Psoas muscle (tissue), 8 donors: ENCODE data around the gene ETV6. TPM values are rescaled to one million over a fixed set of nuclear protein-coding genes. Genes with fewer than 3 reads are reported as not detected.

ENCODE experiments used
- ATAC-seq, 4 donors: fragments of 200-7000 bp; cut with Tn5 transposase; one replicate each; pipeline ENCODE4 v1.9.1; 2020; ENCODE audit warnings: moderate library complexity in 3 of 4, mild to moderate bottlenecking in 2 of 4
- DNase-seq, 2 donors: peaks; one replicate each; pipeline ENCODE4 v3.0.0-alpha.2; 2020
- H3K27ac ChIP-seq: fragments of 200-600 bp; one replicate; pipeline ENCODE4 v1.8.0; 2022
- H3K27me3 ChIP-seq, 3 donors: fragments of 200-600 bp in 1 of 3; one replicate each; pipeline versions ENCODE4 v1.6.1 to v1.8.0; 2013 to 2022; ENCODE audit warnings: low read length in 2 of 3, mild to moderate bottlenecking in 2 of 3, moderate library complexity in 1 of 3; ENCODE audit not compliant: insufficient read depth in 3 of 3
- H3K36me3 ChIP-seq, 2 donors: fragments of 200-600 bp in 1 of 2; one replicate each; pipeline versions ENCODE4 v1.6.1 to v1.8.0; 2013 to 2022; ENCODE audit warnings: low read depth in 1 of 2, mild to moderate bottlenecking in 1 of 2, moderate library complexity in 1 of 2; ENCODE audit not compliant: insufficient read depth in 1 of 2
- H3K4me1 ChIP-seq: fragments of 200-600 bp; one replicate; pipeline ENCODE4 v1.8.0; 2022
- H3K4me3 ChIP-seq: fragments of 200-600 bp; one replicate; pipeline ENCODE4 v1.8.0; 2022; ENCODE audit warnings: mild to moderate bottlenecking
- H3K9me3 ChIP-seq: fragments of 200-600 bp; one replicate; pipeline ENCODE4 v1.8.0; 2022
- WGBS, 3 donors: extraction: QIAGEN DNeasy Blood & Tissue Kit; methylation state at CpG; one replicate each; pipeline versions ENCODE4 v1.1.6 to v1.1.7; 2013; 5-methylcytosine and 5-hydroxymethylcytosine counted together
- intact Hi-C, 2 donors: fragments of 100-400 bp; cut with DNase I; formaldehyde crosslinking; loops; one replicate each; pipeline versions ENCODE4 v1.11.0 to v1.14.2; 2022
- polyA plus RNA-seq, 3 donors: library from polyadenylated mRNA; stranded (reverse); fragments of 200-250 nt; gene quantifications; one replicate each; pipeline ENCODE4 v1.2.3, GENCODE V29; 2013
- total RNA-seq, 4 donors: library from RNA; stranded (reverse); fragmentation: NEBNext Ultra II Directional in 2 of 4; extraction: Animal tissue kit (Norgen Biotek cat#: 25700) in 2 of 4; gene quantifications; one replicate each; pipeline versions ENCODE4 v1.2.1 to v1.2.4, GENCODE V29; 2021 to 2023
- TF ChIP-seq, protein P1 (sequence below): fragments of 200-600 bp; IDR thresholded peaks from one replicate; pipeline ENCODE4 v1.8.0; 2022; ENCODE audit warnings: antibody characterized with exemption
- donor health status: healthy with polysubstance abuse.
- donor health status: DM: no; HTN: no; CAD: no; lungs with moderate emphysema.
- donor health status: Bipolar disorder and iron deficiency.
- donor health status: healthy.
- donor health status: DM: yes; HTN: yes; CAD: no.
- donor health status: DM: no; HTN: no; CAD: no.
- donor health status: DM: no; HTN: no; CAD: no.
- donor health status: DM: yes; HTN: yes; CAD: no.

Gene ETV6
- total and polyA plus RNA-seq, 7 donors = 2.8 to 22.9 (median 4.9) TPM

GRCh38 chr12:11767029-11767724 lies 117.7 kb downstream of the ETV6 start:
- no peak for DNase-seq
- Histone ChIP-seq H3K27ac (peak overlapping the region; percentile 59), H3K9me3 (no peaks in the 10 kb centered on the region), H3K4me3 (no peak overlapping the region), H3K36me3 (no peaks in the 10 kb centered on the region), H3K4me1 (peaks cover 28% of the 10 kb centered on the region), H3K27me3 (no peaks in the 10 kb centered on the region)
- WGBS, 3 donors = 84 to 94% (median 85%) methylated on average over 4 of the region's 4 CpGs
- TF ChIP-seq, protein P1, sequence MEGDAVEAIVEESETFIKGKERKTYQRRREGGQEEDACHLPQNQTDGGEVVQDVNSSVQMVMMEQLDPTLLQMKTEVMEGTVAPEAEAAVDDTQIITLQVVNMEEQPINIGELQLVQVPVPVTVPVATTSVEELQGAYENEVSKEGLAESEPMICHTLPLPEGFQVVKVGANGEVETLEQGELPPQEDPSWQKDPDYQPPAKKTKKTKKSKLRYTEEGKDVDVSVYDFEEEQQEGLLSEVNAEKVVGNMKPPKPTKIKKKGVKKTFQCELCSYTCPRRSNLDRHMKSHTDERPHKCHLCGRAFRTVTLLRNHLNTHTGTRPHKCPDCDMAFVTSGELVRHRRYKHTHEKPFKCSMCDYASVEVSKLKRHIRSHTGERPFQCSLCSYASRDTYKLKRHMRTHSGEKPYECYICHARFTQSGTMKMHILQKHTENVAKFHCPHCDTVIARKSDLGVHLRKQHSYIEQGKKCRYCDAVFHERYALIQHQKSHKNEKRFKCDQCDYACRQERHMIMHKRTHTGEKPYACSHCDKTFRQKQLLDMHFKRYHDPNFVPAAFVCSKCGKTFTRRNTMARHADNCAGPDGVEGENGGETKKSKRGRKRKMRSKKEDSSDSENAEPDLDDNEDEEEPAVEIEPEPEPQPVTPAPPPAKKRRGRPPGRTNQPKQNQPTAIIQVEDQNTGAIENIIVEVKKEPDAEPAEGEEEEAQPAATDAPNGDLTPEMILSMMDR = no peak
- intact Hi-C loops = no loop called here
- ATAC-seq = no peak

DNA sequence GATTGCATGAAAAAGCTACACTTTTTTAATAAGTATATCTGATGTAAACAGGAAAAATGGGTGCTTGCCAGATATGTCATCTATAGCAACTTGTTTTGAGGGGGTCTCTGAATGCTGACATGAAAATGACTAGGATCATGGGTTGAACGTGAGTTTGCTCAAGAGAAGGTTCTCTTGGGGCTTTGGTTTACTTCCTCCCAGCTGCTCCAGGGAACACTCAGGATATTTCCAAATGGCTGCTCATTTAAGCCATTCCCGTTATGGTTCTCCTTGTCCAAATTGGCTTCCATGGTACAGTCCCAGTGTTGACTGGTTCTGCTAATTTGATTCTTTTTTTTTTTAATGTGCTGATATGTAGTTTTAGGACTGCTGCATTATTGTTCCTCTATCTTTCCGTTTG lies 118.3 kb downstream of the ETV6 start:
- intact Hi-C loops = no loop called here
- Histone ChIP-seq H3K9me3 (no peaks in the 10 kb centered on the region), H3K27ac (no peak overlapping the region), H3K27me3 (no peaks in the 10 kb centered on the region), H3K36me3 (no peaks in the 10 kb centered on the region), H3K4me3 (no peak overlapping the region), H3K4me1 (peaks cover 28% of the 10 kb centered on the region)
- TF ChIP-seq, protein P1 = no peak
- no peak for DNase-seq
- 57 to 67% (median 60%) methylated on average over 3 of the region's 3 CpGs for WGBS, 3 donors
- no peak for ATAC-seq

DNA sequence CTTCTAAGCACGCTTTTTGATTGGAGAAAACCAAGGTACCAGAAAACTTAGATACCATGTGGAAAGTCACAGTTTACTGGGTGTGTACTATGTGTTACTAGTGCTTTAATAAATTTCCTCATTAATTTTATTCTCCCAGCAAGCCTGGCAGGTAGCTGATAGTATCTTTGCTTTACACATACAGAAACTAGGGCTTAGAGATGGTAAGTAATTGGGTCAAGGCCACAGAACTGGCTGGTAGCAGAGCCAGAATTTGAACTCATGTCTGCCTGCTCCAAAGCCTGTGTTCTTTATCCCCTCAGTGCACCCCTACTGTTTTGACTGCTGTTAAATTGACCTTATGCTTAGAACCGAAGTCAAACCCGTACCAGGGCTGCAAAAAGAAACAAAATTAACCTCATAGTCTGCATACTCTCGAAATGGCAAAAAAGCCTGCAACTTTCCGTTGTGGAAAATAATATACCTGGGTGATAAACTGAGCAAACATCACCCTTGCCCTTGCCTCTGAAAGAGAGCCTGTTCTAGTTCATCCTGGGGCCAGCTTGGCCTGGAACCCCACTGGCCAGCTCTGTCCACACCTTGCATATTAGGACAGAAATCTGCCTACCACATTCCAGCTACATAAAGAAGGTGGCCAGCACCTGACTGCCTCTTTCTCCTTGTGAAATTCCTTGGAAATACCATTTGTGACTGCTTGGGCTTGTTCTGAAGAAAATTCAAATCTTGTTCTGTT lies 118.9 kb downstream of the ETV6 start:
- no peaks in the 10 kb centered on the region for H3K36me3 ChIP-seq
- WGBS, 3 donors = 93 to 95% (median 93%) methylated on average over 5 of the region's 5 CpGs
- TF ChIP-seq, protein P1 = no peak

DNA sequence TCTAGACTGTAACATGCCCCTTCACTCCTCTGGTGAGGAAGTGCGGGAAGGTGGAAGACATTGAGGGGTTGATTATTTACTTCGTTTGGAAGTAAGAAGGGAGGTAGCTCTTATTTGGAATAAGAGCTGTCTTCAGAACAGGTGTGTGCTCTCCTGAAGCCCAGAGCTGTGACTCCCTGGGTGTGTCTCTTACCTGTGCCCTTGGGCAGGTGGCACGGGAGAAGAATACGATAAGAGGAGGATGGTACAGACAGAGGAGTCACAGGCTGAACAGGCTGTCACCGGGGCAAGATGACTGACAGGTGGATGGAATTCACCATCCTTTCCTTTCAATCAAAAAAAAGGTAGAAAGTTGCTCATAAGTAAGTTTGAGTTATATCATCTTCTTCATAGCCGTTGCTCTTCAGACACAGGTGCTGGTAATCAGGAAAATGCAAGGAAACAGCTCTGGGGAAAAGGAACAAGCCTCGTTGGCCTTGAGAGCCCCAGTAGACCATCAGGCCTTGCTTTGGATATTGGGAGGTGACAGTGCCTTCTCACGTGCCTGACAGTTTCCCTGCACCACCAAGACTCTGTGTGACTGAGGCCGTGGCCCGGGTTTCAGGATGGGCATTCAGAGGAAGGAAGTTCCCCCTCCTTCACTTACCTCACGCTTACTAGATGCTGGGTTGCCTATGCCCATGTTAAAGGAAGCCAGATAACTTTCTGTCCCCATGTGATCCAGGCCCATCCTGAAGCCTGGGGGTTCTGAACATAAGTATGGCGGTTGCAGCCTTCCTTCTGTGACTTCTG lies 120.4 kb downstream of the ETV6 start:
- Histone ChIP-seq H3K36me3 (no peaks in the 10 kb centered on the region), H3K4me3 (no peak overlapping the region), H3K9me3 (no peaks in the 10 kb centered on the region), H3K4me1 (peaks cover 24% of the 10 kb centered on the region), H3K27me3 (no peaks in the 10 kb centered on the region), H3K27ac (no peak overlapping the region)
- no peak for ATAC-seq
- intact Hi-C loops = no loop called here
- no peak for DNase-seq
- 84 to 90% (median 86%) methylated on average over 12 of the region's 12 CpGs for WGBS, 3 donors
- TF ChIP-seq, protein P1 = no peak

More for the DNA sequence above, 118.9 kb downstream of the ETV6 start:
- Histone ChIP-seq H3K9me3 (no peaks in the 10 kb centered on the region), H3K4me3 (no peak overlapping the region), H3K27me3 (no peaks in the 10 kb centered on the region), H3K27ac (no peak overlapping the region), H3K4me1 (peaks cover 28% of the 10 kb centered on the region)
- intact Hi-C loops = no loop called here
- no peak for DNase-seq
- ATAC-seq = no peak
